ENCODE results near the gene SMARCD2. TPM values are rescaled to one million over a fixed set of nuclear protein-coding genes. Genes with fewer than 3 reads are reported as not detected.
A peak's percentile ranks its signal among the peaks of the same experiment; 100 is the strongest.
"Not testable (repeated sequence)": the region's sequence is repeated elsewhere in the genome, so short reads cannot be mapped to it uniquely, and the experiment has no call there.

The SMARCD2 gene
- total RNA-seq, result 100 to 1,000 TPM; 130 to 136 TPM

DNA sequence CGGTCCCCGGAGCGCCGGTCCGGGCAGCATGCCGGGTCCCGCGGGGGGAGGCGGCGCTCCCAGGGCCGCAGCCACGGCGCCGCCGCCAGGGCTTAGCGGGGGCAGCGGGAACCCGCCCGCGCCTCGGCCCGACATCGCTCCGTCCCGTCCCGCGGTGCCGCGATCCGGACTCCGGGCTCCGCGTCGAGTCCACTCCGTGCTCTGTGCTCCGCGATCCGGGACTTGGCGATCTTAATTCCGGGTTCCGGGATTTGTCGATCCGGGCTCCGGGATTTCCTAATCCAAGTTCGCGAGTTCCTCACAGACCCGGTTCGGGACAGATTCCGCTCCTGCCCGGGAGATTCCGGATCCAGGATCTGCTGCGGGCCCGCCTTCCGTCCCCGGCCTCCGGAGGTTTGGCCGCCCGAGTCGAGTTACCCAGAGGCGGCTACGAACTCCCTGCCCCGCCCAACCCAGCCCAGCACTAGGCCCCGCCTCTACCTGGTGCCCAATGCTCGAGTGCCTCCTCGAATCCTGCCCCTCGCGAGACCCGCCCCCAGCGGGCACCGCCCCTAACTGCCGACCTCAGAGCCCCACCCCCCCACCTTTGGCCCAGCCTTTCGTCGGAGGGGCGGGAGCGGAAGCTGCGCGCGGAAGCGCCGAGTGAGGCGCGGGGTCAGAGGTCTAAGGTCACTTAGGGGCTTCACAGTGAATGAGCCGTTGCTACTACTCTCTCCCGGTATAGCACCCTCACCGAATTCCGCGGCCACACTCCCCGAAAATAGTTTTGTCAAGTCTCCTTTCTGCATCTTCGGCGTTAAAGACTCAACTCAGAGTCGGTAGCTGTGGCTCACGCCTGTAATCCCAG is at the start of gene SMARCD2:
Gene SMARCD2, minus strand, starts transcription at position 146 of the 847 bp plus-strand sequence. Its CDS starts 11 bp downstream, at position 135.
- ChIA-PET POLR2A (interaction anchor here (0.5 to 8.0 kb wide), 8 partner anchors 14 to 664 kb away, joined by 3 to 124 read pairs (median 3); partner anchors contain the start of genes CCDC47, CEP95, DDX42 and DDX5), CTCF (interaction anchor here (0.9 to 2.8 kb wide), 4 partner anchors 16 to 174 kb away, joined by 3 to 20 read pairs (median 5); partner anchors contain the start of gene PSMC5)
- Mint-ChIP-seq H3K4me1 (ENCODE audit: low read depth) (peaks cover 36% of the 10 kb centered on the region), H3K27ac (peak within 1 kb of the TSS; percentile 94), H3K36me3 (ENCODE audit: low read depth) (peaks cover 17% of the 10 kb centered on the region), H3K27me3 (ENCODE audit: low read depth) (no peaks in the 10 kb centered on the region), H3K9me3 (ENCODE audit: insufficient read depth) (no peaks in the 10 kb centered on the region), H3K4me3 (peak within 1 kb of the TSS; percentile 97)
- peak; percentile 90 for ATAC-seq
- peak; percentile 99 for DNase-seq

DNA sequence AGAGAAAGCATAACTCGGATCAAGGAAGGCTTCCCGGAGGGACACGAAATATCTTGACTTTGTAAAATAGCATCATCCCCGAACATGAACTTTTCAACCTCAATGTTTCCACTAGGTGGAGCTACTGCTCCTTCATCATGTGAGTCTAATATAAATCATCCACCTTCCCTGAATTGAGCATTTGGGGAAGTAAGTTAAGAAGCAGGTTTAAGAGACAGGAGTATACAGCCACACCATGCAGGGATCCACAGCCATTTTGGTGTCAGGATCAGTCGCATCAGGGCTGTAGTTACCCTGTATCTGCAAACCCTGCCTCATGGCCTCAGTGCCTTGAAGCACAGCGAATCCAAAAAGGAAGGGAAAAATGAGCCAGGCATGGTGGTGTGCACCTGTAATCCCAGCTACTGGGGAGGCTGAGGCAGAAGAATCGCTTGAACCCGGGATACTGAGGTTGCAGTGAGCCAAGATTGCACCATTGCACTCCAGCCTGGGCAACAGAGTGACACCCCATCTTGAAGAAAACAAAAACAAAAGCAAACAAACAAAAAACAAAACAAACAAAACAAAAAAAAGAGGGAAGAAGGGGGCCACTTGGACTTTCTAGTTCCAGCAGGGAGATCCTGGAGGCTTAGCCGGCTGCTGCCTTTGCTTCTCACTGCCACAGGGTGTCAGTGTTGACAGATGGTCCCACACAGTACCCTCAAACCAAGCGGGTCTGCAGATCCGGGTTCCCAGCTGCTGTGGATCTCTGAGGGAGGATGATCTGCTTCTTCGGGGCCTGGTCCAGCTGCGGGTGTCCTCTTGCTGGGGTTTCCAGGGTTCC is 46.8 kb upstream of the SMARCD2 start:
- CTCF ChIA-PET, result interaction anchor here (0.6 to 3.5 kb wide), 20 partner anchors 9 to 259 kb away, joined by 3 to 31 read pairs (median 4); partner anchors contain the start of gene CD79B
- H3K27me3 Mint-ChIP-seq (ENCODE audit: low read depth), result peaks cover 23% of the 10 kb centered on the region
- H3K36me3 Mint-ChIP-seq (ENCODE audit: low read depth); H3K4me3 Mint-ChIP-seq; H3K27ac Mint-ChIP-seq; POLR2A ChIA-PET; H3K9me3 Mint-ChIP-seq (ENCODE audit: insufficient read depth); H3K4me1 Mint-ChIP-seq (ENCODE audit: low read depth): not testable (repeated sequence)
- DNase-seq (peak; percentile 45), ATAC-seq (peak; percentile 70)

DNA sequence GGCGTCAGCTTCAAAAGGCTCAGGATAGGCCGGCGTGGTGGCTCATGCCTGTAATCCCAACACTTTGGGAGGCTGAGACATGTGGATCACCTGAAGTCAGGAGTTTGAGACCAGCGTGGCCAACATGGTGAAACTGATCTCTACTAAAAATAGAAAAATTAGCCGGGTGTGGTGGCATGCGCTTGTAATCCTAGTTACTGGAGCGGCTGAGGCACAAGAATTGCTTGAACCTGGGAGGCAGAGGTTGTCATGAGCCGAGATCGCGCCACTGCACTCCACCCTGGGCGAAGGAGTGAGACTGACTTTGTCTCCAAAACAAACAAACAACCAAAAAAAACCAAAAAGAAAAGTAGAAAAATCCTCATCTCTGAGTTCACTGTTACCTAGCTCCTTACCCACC is 42.6 kb upstream of the SMARCD2 start:
- DNase-seq; H3K4me3 Mint-ChIP-seq; H3K27ac Mint-ChIP-seq; POLR2A ChIA-PET; H3K36me3 Mint-ChIP-seq (ENCODE audit: low read depth); H3K9me3 Mint-ChIP-seq (ENCODE audit: insufficient read depth); ATAC-seq: not testable (repeated sequence)
- H3K27me3 Mint-ChIP-seq (ENCODE audit: low read depth), result peaks cover 10% of the 10 kb centered on the region
- H3K4me1 Mint-ChIP-seq (ENCODE audit: low read depth), result peaks cover 11% of the 10 kb centered on the region
- CTCF ChIA-PET, result interaction anchor here (0.7 kb wide), 1 partner anchor 37 kb away, joined by 3 read pairs; no protein-coding TSS in a partner anchor

DNA sequence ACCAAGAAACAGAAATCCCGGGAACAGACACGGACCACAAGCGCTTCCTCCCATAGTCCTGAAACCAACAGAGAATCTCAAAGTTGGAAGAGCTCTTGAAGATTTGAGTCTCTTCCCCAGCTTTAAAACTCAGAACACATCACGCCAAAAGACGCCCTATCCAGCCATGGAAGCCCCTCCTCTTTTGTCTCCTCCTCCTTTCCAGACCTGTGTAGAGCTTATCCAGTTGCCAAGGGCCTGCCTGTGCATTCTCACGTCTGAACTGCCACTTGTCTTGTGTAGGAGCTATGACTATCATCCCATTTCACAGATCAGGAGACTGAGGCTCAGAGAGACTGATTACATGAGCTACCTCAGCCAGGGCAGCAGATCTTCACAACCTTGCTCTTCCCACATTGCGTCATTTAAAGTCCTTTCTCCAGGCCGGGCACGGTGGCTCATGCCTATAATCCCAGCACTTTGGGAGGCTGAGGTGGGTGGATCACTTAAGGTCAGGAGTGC is 40.2 kb upstream of the SMARCD2 start:
- POLR2A ChIA-PET; H3K27me3 Mint-ChIP-seq (ENCODE audit: low read depth); H3K4me1 Mint-ChIP-seq (ENCODE audit: low read depth); ATAC-seq; H3K9me3 Mint-ChIP-seq (ENCODE audit: insufficient read depth); H3K36me3 Mint-ChIP-seq (ENCODE audit: low read depth); H3K4me3 Mint-ChIP-seq; DNase-seq; H3K27ac Mint-ChIP-seq: not testable (repeated sequence)
- CTCF ChIA-PET, result interaction anchor here (0.9 to 2.1 kb wide), 5 partner anchors 9 to 34 kb away, joined by 3 to 7 read pairs (median 4); no protein-coding TSS in a partner anchor

DNA sequence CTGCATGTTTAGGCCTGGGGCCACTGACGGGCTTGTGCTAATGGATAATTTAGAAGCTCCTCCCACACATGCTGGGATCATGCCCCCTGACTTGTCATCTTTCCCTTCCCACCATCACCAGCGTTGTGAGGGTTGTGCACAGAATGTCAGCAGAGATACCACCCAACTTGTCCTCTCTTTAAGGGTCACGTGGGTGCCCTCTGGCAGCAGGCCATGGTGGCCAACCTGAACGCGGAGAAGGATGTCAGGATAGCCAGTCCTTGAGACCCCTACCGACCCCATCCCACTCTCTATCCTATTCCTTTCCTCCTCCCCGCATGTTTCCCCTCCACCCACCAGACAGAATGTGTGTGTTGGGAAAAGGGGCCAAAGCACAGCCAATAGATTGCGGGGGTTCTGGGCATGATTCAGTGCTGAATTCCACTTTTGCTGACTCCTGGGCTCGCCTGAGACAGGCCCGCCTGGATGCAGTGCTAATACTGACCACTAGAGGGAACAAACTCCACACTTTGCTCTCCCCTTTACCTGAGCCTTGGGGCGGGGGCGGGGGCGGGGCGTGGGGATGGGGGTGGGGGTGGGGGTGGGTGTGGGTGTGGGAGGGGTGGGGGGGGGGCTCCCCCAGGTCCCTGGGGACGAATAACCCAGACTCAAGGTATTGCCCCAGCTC is 39.6 kb upstream of the SMARCD2 start, which contains the start of gene GH2:
Gene GH2, minus strand, starts transcription at position 10 of the 667 bp plus-strand sequence. CDS start 143 bp downstream, outside the sequence.
- H3K4me3 Mint-ChIP-seq, result no peak within 1 kb of the TSS
- ChIA-PET CTCF (interaction anchor here (0.8 to 1.4 kb wide), 9 partner anchors 10 to 50 kb away, joined by 3 to 5 read pairs (median 4); partner anchors contain the start of gene CD79B), POLR2A (no interaction called here)
- H3K27ac Mint-ChIP-seq, result no peak within 1 kb of the TSS
- peaks cover 3% of the 10 kb centered on the region for H3K27me3 Mint-ChIP-seq (ENCODE audit: low read depth)
- ATAC-seq, result peak; percentile 86
- H3K36me3 Mint-ChIP-seq (ENCODE audit: low read depth), result no peaks in the 10 kb centered on the region
- peak; percentile 75 for DNase-seq
- no peaks in the 10 kb centered on the region for H3K9me3 Mint-ChIP-seq (ENCODE audit: insufficient read depth)
- H3K4me1 Mint-ChIP-seq (ENCODE audit: low read depth), result peaks cover 6% of the 10 kb centered on the region

DNA sequence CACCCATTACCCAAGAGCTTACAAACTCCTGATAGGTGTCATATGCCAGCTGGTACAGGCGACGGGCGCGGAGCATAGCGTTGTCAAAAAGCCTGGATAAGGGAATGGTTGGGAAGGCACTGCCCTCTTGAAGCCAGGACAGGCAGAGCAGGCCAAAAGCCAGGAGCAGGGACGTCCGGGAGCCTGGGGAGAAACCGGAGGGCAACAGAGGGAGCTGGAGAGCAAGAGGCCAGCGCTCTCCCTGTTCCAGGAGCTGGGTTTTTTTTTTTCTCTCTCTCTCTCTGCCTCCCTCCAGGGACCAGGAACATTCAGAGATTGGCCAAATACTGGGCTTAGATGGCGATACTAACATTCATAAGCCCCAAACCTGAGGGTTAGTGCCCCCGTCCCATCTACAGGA is 38.9 kb upstream of the SMARCD2 start:
- ChIA-PET CTCF (interaction anchor here (0.8 to 1.3 kb wide), 6 partner anchors 15 to 51 kb away, joined by 3 to 5 read pairs (median 4); partner anchors contain the start of gene CD79B), POLR2A (interaction anchor here (0.5 kb wide), 1 partner anchor 963 kb away, joined by 3 read pairs; no protein-coding TSS in a partner anchor)
- DNase-seq; H3K4me3 Mint-ChIP-seq; H3K9me3 Mint-ChIP-seq (ENCODE audit: insufficient read depth); ATAC-seq; H3K36me3 Mint-ChIP-seq (ENCODE audit: low read depth); H3K27me3 Mint-ChIP-seq (ENCODE audit: low read depth); H3K4me1 Mint-ChIP-seq (ENCODE audit: low read depth); H3K27ac Mint-ChIP-seq: not testable (repeated sequence)

DNA sequence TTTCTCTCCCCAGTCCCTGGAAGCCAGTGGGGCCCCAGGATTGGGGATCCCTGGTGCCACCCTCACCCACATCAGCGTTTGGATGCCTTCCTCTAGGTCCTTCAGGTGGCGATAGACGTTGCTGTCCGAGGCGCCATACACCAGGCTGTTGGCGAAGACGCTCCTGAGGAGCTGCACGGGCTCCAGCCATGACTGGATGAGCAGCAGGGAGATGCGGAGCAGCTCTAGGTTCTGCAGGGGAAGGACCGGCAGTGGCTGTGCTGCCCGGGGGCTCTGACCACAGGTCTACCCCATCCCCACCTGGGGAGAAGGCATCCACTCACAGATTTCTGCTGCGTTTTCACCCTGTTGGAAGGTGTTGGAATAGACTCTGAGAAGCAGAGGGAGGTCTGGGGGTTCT is 38.2 kb upstream of the SMARCD2 start:
- CTCF ChIA-PET, result interaction anchor here (1.2 to 1.3 kb wide), 3 partner anchors 15 to 34 kb away, joined by 4 to 5 read pairs (median 4); no protein-coding TSS in a partner anchor
- Mint-ChIP-seq H3K27ac (no peak overlapping the region), H3K4me3 (no peak overlapping the region), H3K27me3 (ENCODE audit: low read depth) (peaks cover 3% of the 10 kb centered on the region), H3K36me3 (ENCODE audit: low read depth) (no peaks in the 10 kb centered on the region), H3K9me3 (ENCODE audit: insufficient read depth) (no peaks in the 10 kb centered on the region), H3K4me1 (ENCODE audit: low read depth) (peaks cover 9% of the 10 kb centered on the region)
- DNase-seq (no peak), ATAC-seq (no peak)
- POLR2A ChIA-PET, result no interaction called here

DNA sequence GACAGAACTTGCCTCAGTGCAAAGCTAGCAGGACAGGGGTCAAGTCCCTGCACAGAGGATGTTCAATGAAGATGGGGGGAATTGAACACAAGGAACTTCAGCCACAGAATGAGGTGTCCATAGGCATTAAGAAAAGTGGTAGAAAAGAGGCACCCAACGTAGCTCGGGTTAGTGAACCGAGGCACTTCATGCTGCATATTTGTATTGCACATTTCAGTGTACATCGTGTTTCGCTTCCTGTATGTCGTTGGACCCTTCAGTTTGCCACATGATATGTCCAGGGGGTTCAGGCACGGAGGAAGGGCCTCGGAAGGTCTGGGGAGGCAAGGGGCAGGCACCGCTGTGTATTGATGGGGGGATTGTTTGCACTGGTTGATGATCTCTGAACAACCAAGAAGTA is 35.9 kb upstream of the SMARCD2 start:
- ATAC-seq; POLR2A ChIA-PET; H3K27me3 Mint-ChIP-seq (ENCODE audit: low read depth); H3K9me3 Mint-ChIP-seq (ENCODE audit: insufficient read depth); DNase-seq; H3K36me3 Mint-ChIP-seq (ENCODE audit: low read depth); H3K4me1 Mint-ChIP-seq (ENCODE audit: low read depth); H3K4me3 Mint-ChIP-seq; H3K27ac Mint-ChIP-seq: not testable (repeated sequence)
- CTCF ChIA-PET, result interaction anchor here (1.3 kb wide), 1 partner anchor 41 kb away, joined by 3 read pairs; no protein-coding TSS in a partner anchor

DNA sequence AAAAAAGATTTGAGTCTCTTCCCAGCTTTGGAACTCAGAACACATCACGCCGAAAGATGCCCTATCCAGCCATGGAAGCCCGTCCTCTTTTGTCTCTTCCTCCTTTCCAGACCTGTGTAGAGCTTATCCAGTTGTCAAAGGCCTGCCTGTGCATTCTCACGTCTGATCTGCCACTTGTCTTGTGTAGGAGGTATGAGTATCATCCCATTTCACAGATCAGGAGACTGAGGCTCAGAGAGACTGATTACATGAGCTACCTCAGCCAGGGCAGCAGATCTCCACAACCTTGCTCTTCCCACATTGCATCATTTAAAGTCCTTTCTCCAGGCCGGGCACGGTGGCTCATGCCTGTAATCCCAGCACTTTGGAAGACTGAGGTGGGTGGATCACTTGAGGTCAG is 32.2 kb upstream of the SMARCD2 start:
- POLR2A ChIA-PET; H3K36me3 Mint-ChIP-seq (ENCODE audit: low read depth); H3K27ac Mint-ChIP-seq; H3K9me3 Mint-ChIP-seq (ENCODE audit: insufficient read depth); ATAC-seq; H3K4me3 Mint-ChIP-seq; DNase-seq; H3K4me1 Mint-ChIP-seq (ENCODE audit: low read depth): not testable (repeated sequence)
- CTCF ChIA-PET, result interaction anchor here (0.8 kb wide), 1 partner anchor 26 kb away, joined by 3 read pairs; no protein-coding TSS in a partner anchor
- H3K27me3 Mint-ChIP-seq (ENCODE audit: low read depth), result peaks cover 13% of the 10 kb centered on the region

DNA sequence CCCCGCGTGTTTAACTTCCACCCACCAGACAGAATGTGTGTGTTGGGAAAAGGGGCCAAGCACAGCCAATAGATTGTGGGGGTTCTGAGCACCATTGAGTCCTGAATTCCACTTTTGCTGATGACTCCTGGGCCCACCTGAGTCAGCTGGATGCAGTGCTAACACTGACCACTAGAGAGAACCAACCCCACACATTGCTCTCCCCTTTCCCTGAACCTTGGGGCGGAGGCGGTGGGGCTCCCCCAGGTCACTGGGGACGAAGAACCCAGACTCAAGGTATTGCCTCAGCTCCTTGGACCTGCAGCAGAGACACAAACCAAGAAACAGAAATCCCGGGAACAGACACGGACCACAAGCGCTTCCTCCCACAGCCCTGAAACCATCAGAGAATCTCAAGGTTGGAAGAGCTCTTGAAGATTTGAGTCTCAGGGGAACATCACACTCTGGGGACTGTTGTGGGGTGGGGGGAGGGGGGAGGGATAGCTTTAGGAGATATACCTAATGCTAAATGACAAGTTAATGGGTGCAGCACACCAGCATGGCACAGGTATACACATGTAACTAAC is 31.7 kb upstream of the SMARCD2 start:
- POLR2A ChIA-PET; H3K36me3 Mint-ChIP-seq (ENCODE audit: low read depth); DNase-seq; H3K4me1 Mint-ChIP-seq (ENCODE audit: low read depth); H3K9me3 Mint-ChIP-seq (ENCODE audit: insufficient read depth); H3K27ac Mint-ChIP-seq; H3K4me3 Mint-ChIP-seq: not testable (repeated sequence)
- ATAC-seq, result peak; percentile 47
- CTCF ChIA-PET, result interaction anchor here (0.8 kb wide), 1 partner anchor 25 kb away, joined by 3 read pairs; no protein-coding TSS in a partner anchor
- peaks cover 18% of the 10 kb centered on the region for H3K27me3 Mint-ChIP-seq (ENCODE audit: low read depth)
